SKM-1 treated with dmso at 0.1 percent for 144 hours (cell line): Measurements from ENCODE around the gene PRDM2.

Experiments
- DNase-seq: peaks from one replicate; lab custom pipeline; 2025; ENCODE audit not compliant: unreplicated experiment; lab: John Stamatoyannopoulos, UW

The PRDM2 gene

GRCh38 chr1:13812456-13813397 is 112.7 kb downstream of the PRDM2 start:
- DNase-seq: no peak

GRCh38 chr1:13813398-13814012 is 113.5 kb downstream of the PRDM2 start:
- DNase-seq: peak; percentile 40

GRCh38 chr1:13814131-13814530 is 114.1 kb downstream of the PRDM2 start:
- no peak for DNase-seq

- DNase-seq: no peak
These were observed 116.2 kb downstream of the PRDM2 start for GRCh38 chr1:13816016-13816760.

GRCh38 chr1:13817906-13818305 is 117.9 kb downstream of the PRDM2 start:
- no peak for DNase-seq

- DNase-seq: no peak
These were observed 118.9 kb downstream of the PRDM2 start for GRCh38 chr1:13818926-13819325.

- no peak for DNase-seq
These were observed 119.7 kb downstream of the PRDM2 start for GRCh38 chr1:13819642-13820041.

GRCh38 chr1:13820055-13820454 is 120.1 kb downstream of the PRDM2 start:
- DNase-seq: no peak

GRCh38 chr1:13820456-13820855 is 120.5 kb downstream of the PRDM2 start:
- no peak for DNase-seq

GRCh38 chr1:13823126-13823880 is 123.3 kb downstream of the PRDM2 start:
- DNase-seq: no peak

- DNase-seq: no peak
These were observed 123.9 kb downstream of the PRDM2 start for GRCh38 chr1:13823936-13824335.

GRCh38 chr1:13824626-13825025 is 124.6 kb downstream of the PRDM2 start:
- DNase-seq: no peak

- DNase-seq: no peak
These were observed 125.0 kb downstream of the PRDM2 start for GRCh38 chr1:13825033-13825432.

GRCh38 chr1:13826009-13826408 is 126.0 kb downstream of the PRDM2 start:
- DNase-seq: no peak

- no peak for DNase-seq
These were observed 126.6 kb downstream of the PRDM2 start for GRCh38 chr1:13826591-13826990.

- no peak for DNase-seq
These were observed 128.6 kb downstream of the PRDM2 start for GRCh38 chr1:13828454-13829151.

- no peak for DNase-seq
These were observed 129.3 kb downstream of the PRDM2 start for GRCh38 chr1:13829152-13829769.

GRCh38 chr1:13830170-13830569 is 130.2 kb downstream of the PRDM2 start:
- DNase-seq: no peak

GRCh38 chr1:13830616-13831280 is 130.8 kb downstream of the PRDM2 start:
- DNase-seq: no peak
